Fibroblast of lung (primary cell): ENCODE results near the gene CEP152. TPM values are rescaled to one million over a fixed set of nuclear protein-coding genes. Genes with fewer than 3 reads are reported as not detected.

Experiments used
- DNase-seq, 2 donors: peaks; one replicate each; pipeline versions ENCODE4 v3.0.0 to v3.0.0-alpha.2; 2010; ENCODE audit warnings: low read depth in 2 of 2
- H2AFZ ChIP-seq: 2 replicates; pipeline ENCODE4 v1.5.1; 2012; ENCODE audit warnings: low read length, control low read depth, inconsistent platforms
- H3K27ac ChIP-seq: 2 replicates; pipeline ENCODE4 v1.5.1; 2011; ENCODE audit warnings: low read length, control low read depth; ENCODE audit not compliant: insufficient read depth
- H3K27me3 ChIP-seq: 2 replicates; pipeline ENCODE4 v1.5.1; 2011; ENCODE audit warnings: mild to moderate bottlenecking, low read length; ENCODE audit not compliant: control insufficient read depth, insufficient read depth
- H3K36me3 ChIP-seq: 2 replicates; pipeline ENCODE4 v1.5.1; 2011; ENCODE audit warnings: low read length; ENCODE audit not compliant: control insufficient read depth, insufficient read depth
- H3K4me1 ChIP-seq: 2 replicates; pipeline ENCODE4 v1.5.1; 2011; ENCODE audit warnings: low read length; ENCODE audit not compliant: control insufficient read depth, insufficient read depth; ENCODE audit errors: extremely low read depth
- H3K4me2 ChIP-seq: 2 replicates; pipeline ENCODE4 v1.5.1; 2011; ENCODE audit warnings: low read length, control low read depth; ENCODE audit not compliant: insufficient read depth; ENCODE audit errors: extremely low read depth
- H3K4me3 ChIP-seq, 4 experiments: fragments of 200-600 bp in 1 of 4; sonication (generic) in 1 of 4; replicated peaks in 1 of 4; 2 replicates each; pipeline ENCODE4 v1.5.1; 2011 to 2016; ENCODE audit warnings: low read length in 4 of 4, low read depth in 3 of 4, mild to moderate bottlenecking in 3 of 4, control low read depth in 2 of 4, inconsistent platforms in 1 of 4, mixed read lengths in 1 of 4; ENCODE audit not compliant: insufficient read depth in 1 of 4; ENCODE audit errors: control extremely low read depth in 1 of 4
- H3K79me2 ChIP-seq: 2 replicates; pipeline ENCODE4 v1.5.1; 2012; ENCODE audit warnings: mild to moderate bottlenecking, low read length, inconsistent platforms; ENCODE audit not compliant: control insufficient read depth, insufficient read depth
- H3K9ac ChIP-seq: 2 replicates; pipeline ENCODE4 v1.5.1; 2011; ENCODE audit warnings: mild to moderate bottlenecking, low read length, control low read depth; ENCODE audit not compliant: insufficient read depth
- H3K9me3 ChIP-seq: 2 replicates; pipeline ENCODE4 v1.5.1; 2012; ENCODE audit warnings: low read depth, low read length; ENCODE audit not compliant: control insufficient read depth, insufficient read depth
- H4K20me1 ChIP-seq: 2 replicates; pipeline ENCODE4 v1.5.1; 2011; ENCODE audit warnings: low read length; ENCODE audit not compliant: control insufficient read depth, insufficient read depth; ENCODE audit errors: extremely low read depth
- CTCF ChIP-seq, 2 donors: IDR thresholded peaks in 1 of 2; conservative IDR thresholded peaks in 1 of 2; 1 replicate in 1 of 2; 2 replicates in 1 of 2; pipeline ENCODE4 v1.5.1; 2011 to 2012; ENCODE audit warnings: low read length in 2 of 2, control low read depth in 1 of 2, inconsistent platforms in 1 of 2, low read depth in 1 of 2, mild to moderate bottlenecking in 1 of 2
- EZH2 ChIP-seq: IDR thresholded peaks from 2 replicates; pipeline ENCODE4 v1.5.1; 2012; ENCODE audit warnings: low read length, control low read depth, mild to moderate bottlenecking; ENCODE audit errors: missing control alignments
- polyA plus RNA-seq, 2 donors: library from polyadenylated mRNA; depleted of rRNA in 1 of 2; stranded (reverse) in 1 of 2; unstranded in 1 of 2; fragments of >200 nt; gene quantifications; 2 replicates each; pipeline ENCODE4 v1.2.1, GENCODE V29; 2011 to 2012; ENCODE audit warnings: missing spikeins in 1 of 2
- total RNA-seq: library from RNA; depleted of rRNA; stranded (reverse); fragments of >200 nt; gene quantifications from 2 replicates; pipeline ENCODE4 v1.2.1, GENCODE V29; 2014

Gene CEP152
- total and polyA plus RNA-seq, 2 donors (not counting 1 experiment from before 2014, with no cell fraction given): 0.72 to 7.8 TPM

GRCh38 chr15:48761393-48762158 is 49.3 kb downstream of the CEP152 start:
- H3K27ac ChIP-seq: no peak overlapping the region
- DNase-seq: no peak
- no peak for TF ChIP-seq EZH2
- TF ChIP-seq CTCF (conservative IDR thresholded peaks at IDR 0.05 in 1 of 2, IDR thresholded peaks at IDR 0.05 in 1 of 2; ENCODE audit: low read depth in 1 of 2, low read length in 2 of 2): no peak
- no peak overlapping the region for H3K9ac ChIP-seq
- no peak overlapping the region for H3K4me2 ChIP-seq
- no peaks in the 10 kb centered on the region for H4K20me1 ChIP-seq
- peaks cover 1% of the 10 kb centered on the region for H3K36me3 ChIP-seq
- no peaks in the 10 kb centered on the region for H3K9me3 ChIP-seq
- H3K4me3 ChIP-seq: no peak overlapping the region
- H3K4me1 ChIP-seq: no peaks in the 10 kb centered on the region
- no peaks in the 10 kb centered on the region for H3K27me3 ChIP-seq
- H3K79me2 ChIP-seq: no peaks in the 10 kb centered on the region
- H2AFZ ChIP-seq: no peak overlapping the region

- no peaks in the 10 kb centered on the region for H4K20me1 ChIP-seq
- TF ChIP-seq EZH2: no peak
- no peaks in the 10 kb centered on the region for H3K9me3 ChIP-seq
Observed at GRCh38 chr15:48759921-48760320, 50.9 kb downstream of the CEP152 start.

GRCh38 chr15:48757661-48758060 is 53.2 kb downstream of the CEP152 start:
- H4K20me1 ChIP-seq: no peaks in the 10 kb centered on the region
- no peaks in the 10 kb centered on the region for H3K4me1 ChIP-seq
- DNase-seq: no peak
- H3K9ac ChIP-seq: no peak overlapping the region
- H3K36me3 ChIP-seq: peaks cover 1% of the 10 kb centered on the region
- no peaks in the 10 kb centered on the region for H3K27me3 ChIP-seq
- no peak overlapping the region for H3K27ac ChIP-seq
- H3K4me2 ChIP-seq: no peak overlapping the region
- H3K4me3 ChIP-seq: no peak overlapping the region
- H2AFZ ChIP-seq: no peak overlapping the region
- TF ChIP-seq CTCF (conservative IDR thresholded peaks at IDR 0.05 in 1 of 2, IDR thresholded peaks at IDR 0.05 in 1 of 2; ENCODE audit: low read depth in 1 of 2, low read length in 2 of 2) (no peak), EZH2 (no peak)
- H3K79me2 ChIP-seq: no peaks in the 10 kb centered on the region
- no peaks in the 10 kb centered on the region for H3K9me3 ChIP-seq

More at GRCh38 chr15:48759921-48760320, 50.9 kb downstream of the CEP152 start:
- no peak overlapping the region for H3K4me3 ChIP-seq
- no peaks in the 10 kb centered on the region for H3K4me1 ChIP-seq
- H3K36me3 ChIP-seq: peaks cover 1% of the 10 kb centered on the region
- H3K27me3 ChIP-seq: no peaks in the 10 kb centered on the region
- no peak overlapping the region for H3K4me2 ChIP-seq
- no peak overlapping the region for H3K9ac ChIP-seq
- DNase-seq: no peak
- no peaks in the 10 kb centered on the region for H3K79me2 ChIP-seq
- H3K27ac ChIP-seq: no peak overlapping the region
- no peak overlapping the region for H2AFZ ChIP-seq
